Activated CD4-positive, alpha-beta T cell treated with anti-CD3 and anti-CD28 coated beads, Interleukin-2, amount 50 U/mL, for 1 hour (primary cell): ENCODE data around the gene GSG1L.
"Not testable (repeated sequence)": the region's sequence is repeated elsewhere in the genome, so short reads cannot be mapped to it uniquely, and the experiment has no call there.

Source experiments
- DNase-seq: peaks from one replicate; pipeline ENCODE4 v3.0.0-alpha.2; 2020

Gene GSG1L

GRCh38 chr16:27977966-27978365 lies 85.5 kb downstream of the GSG1L start:
- no peak for DNase-seq

DNA sequence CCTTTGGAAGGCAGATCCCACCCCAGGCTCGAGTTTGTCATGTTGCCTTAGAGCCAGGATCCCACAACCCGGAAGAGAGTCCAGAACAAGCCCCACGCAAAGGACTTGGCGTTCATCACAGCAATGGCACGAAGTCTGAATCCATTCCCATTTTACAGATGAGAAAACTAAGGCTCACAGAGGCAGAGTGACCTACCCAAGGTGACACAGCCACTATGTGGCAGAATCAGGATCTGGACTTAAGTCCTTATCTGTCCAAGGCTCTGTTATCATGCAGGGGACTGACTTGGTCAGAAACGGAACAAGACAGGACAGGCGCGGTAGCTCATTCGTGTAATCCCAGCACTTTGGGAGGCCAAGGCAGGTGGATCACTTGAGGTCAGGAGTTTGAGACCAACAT lies 86.5 kb downstream of the GSG1L start:
- no peak for DNase-seq

DNA sequence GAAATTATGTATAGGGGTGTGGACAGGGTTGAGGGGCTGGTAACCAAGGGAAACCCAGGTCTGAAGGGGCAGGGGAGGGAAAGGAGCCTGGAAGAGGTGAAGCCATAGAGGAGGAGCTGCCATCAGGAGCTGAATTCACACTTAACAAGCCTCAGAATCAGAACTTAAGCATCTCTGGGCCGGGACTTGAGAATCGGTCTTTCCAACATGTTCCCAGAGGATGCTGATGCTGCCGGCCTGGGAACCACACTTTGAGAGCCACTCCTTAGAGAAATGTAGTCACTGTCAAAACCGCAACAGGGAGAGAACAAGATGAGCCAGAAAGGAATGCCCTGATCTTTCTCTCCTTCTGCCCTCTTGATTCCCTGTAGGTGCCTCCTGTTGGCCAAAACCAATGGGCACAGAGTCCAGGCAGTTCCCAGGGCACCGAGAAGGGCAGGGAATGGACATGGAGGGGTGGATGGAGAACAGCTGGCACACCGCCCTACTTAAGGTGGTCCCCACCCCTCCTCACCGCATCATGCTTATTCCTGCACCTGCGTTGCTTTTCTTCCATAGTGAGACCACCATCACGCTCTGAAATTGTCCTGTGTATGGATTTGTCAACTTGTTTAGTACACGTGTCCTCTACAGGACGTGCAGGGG lies 88.5 kb downstream of the GSG1L start:
- DNase-seq = no peak

GRCh38 chr16:27973678-27974077 lies 89.8 kb downstream of the GSG1L start:
- no peak for DNase-seq

DNA sequence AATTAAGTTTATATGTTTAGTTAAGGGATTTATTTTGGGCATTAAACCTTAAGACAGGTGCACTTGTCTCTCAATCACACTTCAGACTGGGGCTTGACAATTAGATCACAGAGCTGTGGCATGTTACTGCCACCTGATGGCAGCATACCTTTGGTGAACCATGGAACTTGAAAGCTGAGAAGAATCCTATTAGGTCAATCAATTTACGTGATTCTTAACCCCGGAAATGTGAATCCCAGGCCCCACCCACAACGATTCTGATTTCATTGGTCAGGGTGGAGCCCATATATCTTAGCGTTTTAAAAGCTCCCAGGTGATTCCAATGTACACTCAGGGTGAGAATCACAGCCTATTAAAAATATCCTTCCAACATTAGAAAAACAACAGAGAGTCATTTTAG lies 91.0 kb downstream of the GSG1L start:
- peak; percentile 21 for DNase-seq

- no peak for DNase-seq
Observed at GRCh38 chr16:27969574-27969973, 93.9 kb downstream of the GSG1L start.

DNA sequence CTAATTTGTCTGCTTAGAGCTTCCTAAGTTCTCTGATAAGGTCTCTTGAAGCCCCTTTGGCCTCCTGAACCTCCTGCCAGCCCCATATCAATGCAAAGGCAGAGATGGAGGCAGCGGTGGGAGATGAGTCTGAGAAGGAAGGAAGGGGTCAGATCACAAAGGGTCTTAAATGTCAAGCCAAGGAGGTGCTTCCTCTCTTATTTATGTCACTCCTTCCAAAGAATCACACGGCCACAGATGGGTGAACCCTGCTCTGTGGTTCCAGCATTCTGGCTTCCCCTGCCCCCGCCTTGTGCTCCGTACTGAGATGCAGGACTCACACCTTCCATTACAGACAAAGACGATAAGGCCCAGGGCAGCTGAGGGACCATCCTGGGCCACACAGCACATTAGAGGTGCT lies 96.3 kb downstream of the GSG1L start:
- no peak for DNase-seq

- DNase-seq = no peak
Observed at GRCh38 chr16:27966756-27967155, 96.8 kb downstream of the GSG1L start.

GRCh38 chr16:27965801-27966200 lies 97.7 kb downstream of the GSG1L start:
- no peak for DNase-seq

DNA sequence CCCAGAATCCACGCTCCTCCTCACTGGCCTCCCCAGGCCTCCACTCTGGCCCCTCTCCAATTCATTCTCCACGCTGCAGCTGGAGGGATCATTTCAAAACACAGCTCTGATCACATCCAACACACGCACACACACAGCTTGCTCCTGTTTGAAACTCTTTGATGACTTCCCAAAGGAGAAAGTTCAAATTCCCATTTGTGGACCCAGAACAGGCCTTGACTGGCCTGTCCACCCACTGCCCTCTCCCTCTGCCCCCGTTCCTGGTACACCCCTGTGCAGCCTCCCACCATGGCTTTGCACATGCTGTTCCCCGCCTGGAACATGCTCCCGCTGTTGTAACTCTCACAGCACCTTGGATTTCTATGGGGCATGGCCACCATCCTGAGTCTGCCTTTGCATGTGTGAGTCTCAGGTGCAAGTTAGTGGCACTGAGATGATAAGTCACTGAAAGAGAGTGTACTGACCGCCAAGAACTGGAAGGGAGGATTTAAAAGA lies 100.0 kb downstream of the GSG1L start:
- DNase-seq = no peak

GRCh38 chr16:27962197-27962596 lies 101.3 kb downstream of the GSG1L start:
- DNase-seq = no peak

DNA sequence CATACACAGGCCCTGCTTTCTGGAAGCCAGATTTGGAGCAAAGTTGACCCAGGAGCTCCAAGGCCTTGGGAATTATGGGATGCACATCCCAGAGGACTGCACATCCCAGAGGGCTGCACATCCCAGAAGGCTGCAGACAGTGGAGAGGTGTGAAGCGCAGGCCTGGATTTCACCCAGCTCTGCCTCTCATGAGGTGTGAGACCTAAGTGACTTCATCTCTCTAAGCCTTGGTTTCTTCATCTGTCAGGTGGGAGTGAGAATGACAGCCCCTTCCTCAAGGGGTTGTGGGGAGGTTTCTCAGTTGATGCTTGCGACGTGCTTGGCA lies 102.3 kb downstream of the GSG1L start:
- no peak for DNase-seq

GRCh38 chr16:27960619-27961295 lies 102.8 kb downstream of the GSG1L start:
- DNase-seq = no peak

GRCh38 chr16:27959914-27960313 lies 103.6 kb downstream of the GSG1L start:
- DNase-seq = no peak

GRCh38 chr16:27954191-27954590 lies 109.3 kb downstream of the GSG1L start:
- no peak for DNase-seq

- no peak for DNase-seq
Observed at GRCh38 chr16:27952811-27953210, 110.7 kb downstream of the GSG1L start.

DNA sequence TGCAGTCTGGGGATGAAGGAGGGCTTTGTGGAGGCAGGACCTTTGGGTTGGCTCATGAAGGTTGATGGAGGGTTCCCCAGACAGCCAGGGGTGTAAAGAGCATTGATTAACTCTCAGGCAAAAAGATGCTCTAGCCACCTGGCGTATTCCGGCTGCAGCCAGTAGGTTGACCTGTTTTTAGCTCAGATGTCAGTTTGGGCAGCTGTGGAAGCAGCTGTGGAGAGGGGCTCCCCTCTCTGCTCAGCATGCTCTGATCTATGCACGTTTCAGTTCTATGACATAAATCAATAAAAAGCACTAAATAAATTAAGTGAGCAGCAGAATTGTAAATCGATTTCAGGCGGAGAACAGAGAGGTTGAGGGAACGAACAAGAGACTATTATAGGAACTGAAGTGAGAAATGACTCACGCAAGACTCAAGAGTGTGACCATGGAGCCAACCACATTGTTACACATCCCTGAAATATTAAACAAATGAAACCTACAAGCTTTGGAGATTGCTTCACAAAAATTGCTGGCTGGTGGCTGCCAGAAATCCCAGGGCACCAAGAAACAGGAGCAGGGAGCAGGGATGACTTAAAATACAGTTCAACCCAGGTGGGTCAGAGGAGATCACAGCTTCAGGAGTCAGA lies 111.9 kb downstream of the GSG1L start:
- no peak for DNase-seq

DNA sequence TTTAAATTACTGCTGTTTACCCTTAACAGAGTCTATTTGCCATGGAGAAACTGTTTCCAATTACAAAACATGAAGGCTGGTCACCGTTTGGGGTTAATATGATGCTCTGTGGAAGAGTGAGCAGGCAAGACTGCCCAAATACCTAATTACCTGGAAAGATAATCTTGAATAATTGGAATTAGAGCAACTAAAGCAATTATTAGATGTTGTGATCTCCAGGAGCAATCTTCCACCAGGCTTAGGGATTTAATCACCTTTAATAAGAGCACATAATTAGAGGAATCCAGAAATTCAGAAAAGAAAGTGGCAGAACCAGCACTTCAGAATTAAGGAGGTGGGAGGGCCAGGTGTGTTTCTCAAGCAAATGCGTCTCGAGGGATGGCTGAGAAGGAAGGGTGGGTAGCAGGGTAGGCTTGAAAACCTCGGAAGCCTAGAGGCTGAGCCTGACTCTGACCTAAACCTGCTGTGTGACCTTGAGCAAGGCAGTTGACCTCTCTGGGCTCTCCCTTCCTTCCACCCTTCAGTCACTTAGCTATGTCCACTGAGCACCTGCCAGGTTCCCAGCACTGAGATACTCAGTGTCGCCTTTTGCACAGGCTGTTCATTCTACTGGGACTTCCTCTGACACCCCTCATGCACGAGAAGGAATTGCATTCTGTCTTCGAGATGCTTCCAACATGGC lies 113.2 kb downstream of the GSG1L start:
- no peak for DNase-seq

GRCh38 chr16:27947696-27948095 lies 115.8 kb downstream of the GSG1L start:
- DNase-seq = no peak

- no peak for DNase-seq
Observed at GRCh38 chr16:27945233-27945973, 118.1 kb downstream of the GSG1L start.

- DNase-seq = no peak
Observed at GRCh38 chr16:27943766-27944165, 119.7 kb downstream of the GSG1L start.

DNA sequence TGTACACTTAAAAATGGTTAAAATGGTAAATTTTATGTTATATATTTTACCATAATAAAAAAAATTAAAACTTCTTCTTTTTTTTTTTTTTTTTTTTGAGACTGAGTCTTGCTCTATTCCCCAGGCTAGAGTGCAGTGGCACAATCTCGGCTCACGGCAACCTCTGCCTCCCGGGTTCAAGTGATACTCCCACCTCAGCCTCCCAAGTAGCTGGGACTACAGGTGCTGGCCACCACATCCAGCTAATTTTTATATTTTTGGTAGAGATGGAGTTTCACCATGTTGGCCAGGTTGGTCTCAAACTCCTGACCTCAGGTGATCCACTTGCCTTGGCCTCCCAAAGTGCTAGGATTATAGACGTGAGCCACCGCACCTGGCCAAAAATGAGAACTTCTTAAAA lies 121.4 kb downstream of the GSG1L start:
- DNase-seq = not testable (repeated sequence)

DNA sequence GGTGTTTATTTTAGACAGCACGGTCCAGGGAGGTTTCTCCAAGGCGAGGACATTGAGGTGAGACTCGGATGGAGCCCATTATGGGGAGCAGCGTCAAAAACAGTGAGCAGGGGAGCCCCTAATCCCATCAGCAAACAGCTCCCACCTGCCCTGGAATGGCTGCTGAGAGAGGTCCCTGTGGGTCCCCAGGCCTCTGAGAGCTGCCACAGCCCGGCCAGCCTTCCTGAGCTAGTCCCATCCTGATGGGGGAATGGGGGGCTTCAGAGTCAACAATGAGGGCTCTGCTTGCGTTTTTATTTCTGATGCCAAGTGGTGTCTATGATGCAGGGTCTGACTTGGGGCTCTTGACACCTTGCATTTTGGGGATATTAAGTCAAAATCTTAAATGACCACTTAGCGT lies 128.4 kb downstream of the GSG1L start:
- DNase-seq = no peak
